SKM-1 treated with dmso at 0.1 percent for 144 hours (cell line): Measurements from ENCODE around the gene CC2D2B.
"Not testable (repeated sequence)": the region's sequence is repeated elsewhere in the genome, so short reads cannot be mapped to it uniquely, and the experiment has no call there.

ENCODE experiments used
- DNase-seq: peaks from one replicate; lab custom pipeline; 2025; ENCODE audit not compliant: unreplicated experiment; lab: John Stamatoyannopoulos, UW

Gene CC2D2B

GRCh38 chr10:96021332-96021731, 113.6 kb downstream of the CC2D2B start:
- no peak for DNase-seq

GRCh38 chr10:96022739-96023138, 115.0 kb downstream of the CC2D2B start:
- no peak for DNase-seq

- no peak for DNase-seq
These were observed 115.4 kb downstream of the CC2D2B start for GRCh38 chr10:96023168-96023567.

- peak; percentile 6 for DNase-seq
These were observed 117.8 kb downstream of the CC2D2B start for GRCh38 chr10:96025566-96025965.

GRCh38 chr10:96034625-96035024, 126.8 kb downstream of the CC2D2B start:
- DNase-seq, result no peak

- DNase-seq, result no peak
These were observed 131.0 kb downstream of the CC2D2B start for GRCh38 chr10:96038476-96039387.

- DNase-seq, result no peak
These were observed 133.4 kb downstream of the CC2D2B start for GRCh38 chr10:96041146-96041545.

GRCh38 chr10:96043033-96043892, 135.5 kb downstream of the CC2D2B start, which contains the start of gene CCNJ:
CCNJ (plus strand) TSS chr10:96043583; CDS start chr10:96044394, 811 bp downstream.
- peak; percentile 70 for DNase-seq

GRCh38 chr10:96043893-96044715, 136.3 kb downstream of the CC2D2B start:
- DNase-seq, result peak; percentile 21

GRCh38 chr10:96044736-96045135, 137.0 kb downstream of the CC2D2B start:
- DNase-seq, result peak; percentile 64

- no peak for DNase-seq
These were observed 138.8 kb downstream of the CC2D2B start for GRCh38 chr10:96046546-96046945.

GRCh38 chr10:96047004-96047649, 139.4 kb downstream of the CC2D2B start:
- no peak for DNase-seq

- DNase-seq, result not testable (repeated sequence)
These were observed 140.2 kb downstream of the CC2D2B start for GRCh38 chr10:96047925-96048324.

- DNase-seq, result no peak
These were observed 141.6 kb downstream of the CC2D2B start for GRCh38 chr10:96049340-96049739.

GRCh38 chr10:96053985-96054384, 146.2 kb downstream of the CC2D2B start:
- no peak for DNase-seq

- no peak for DNase-seq
These were observed 149.0 kb downstream of the CC2D2B start for GRCh38 chr10:96056787-96057186.

- DNase-seq, result no peak
These were observed 153.5 kb downstream of the CC2D2B start for GRCh38 chr10:96061232-96061631.

- DNase-seq, result no peak
These were observed 164.9 kb downstream of the CC2D2B start for GRCh38 chr10:96072674-96073073.

- no peak for DNase-seq
These were observed 165.9 kb downstream of the CC2D2B start for GRCh38 chr10:96073722-96074121.

GRCh38 chr10:96074776-96075175, 167.0 kb downstream of the CC2D2B start:
- no peak for DNase-seq
